Measurements from ENCODE around the gene NEURL1. TPM values are rescaled to one million over a fixed set of nuclear protein-coding genes. Genes with fewer than 3 reads are reported as not detected.

The NEURL1 gene
- total RNA-seq: 0.12 and 0.68 TPM in 2 replicates

GRCh38 chr10:103493362-103493915 lies at the start of gene NEURL1:
TSS of gene NEURL1 (plus strand) at chr10:103493705. CDS start at chr10:103494388, 683 bp downstream.

GRCh38 chr10:103451831-103452505 lies 41.5 kb upstream of the NEURL1 start, which contains the start of gene CALHM2:
TSS of gene CALHM2 (minus strand) at chr10:103452370. CDS start at chr10:103449941, 2,429 bp downstream.

GRCh38 chr10:103458720-103459119 lies 34.8 kb upstream of the NEURL1 start, which contains the start of gene CALHM1:
TSS of gene CALHM1 (minus strand) at chr10:103458900. CDS start at chr10:103458751, 149 bp downstream.

GRCh38 chr10:103479135-103479534 lies 14.4 kb upstream of the NEURL1 start, which contains the start of gene CALHM3:
TSS of gene CALHM3 (minus strand) at chr10:103479240. CDS start at chr10:103479032, 208 bp downstream.

Other genes with a start within 250 kb of the NEURL1 start
- not detected in 2 replicates for gene RPEL1, start 247.8 kb upstream of the NEURL1 start, total RNA-seq
- gene INA, start 216.6 kb upstream of the NEURL1 start, total RNA-seq: 0.12 and 0.59 TPM in 2 replicates
- gene PCGF6, start 142.6 kb upstream of the NEURL1 start, total RNA-seq: 8.2 and 11.5 TPM in 2 replicates
- gene TAF5, start 125.7 kb upstream of the NEURL1 start, total RNA-seq: 3.1 and 3.2 TPM in 2 replicates
- gene ATP5MK, start 97.2 kb upstream of the NEURL1 start, total RNA-seq: 269 and 308 TPM in 2 replicates
- gene PDCD11, start 97.1 kb upstream of the NEURL1 start, total RNA-seq: 18.3 and 18.5 TPM in 2 replicates
- 124 and 125 TPM in 2 replicates for gene CALHM2, start 41.3 kb upstream of the NEURL1 start, total RNA-seq
- not detected in 2 replicates for gene CALHM1, start 34.8 kb upstream of the NEURL1 start, total RNA-seq
- not detected in 2 replicates for gene CALHM3, start 14.5 kb upstream of the NEURL1 start, total RNA-seq